Stimulated activated CD4-positive, alpha-beta T cell treated with anti-CD3 and anti-CD28 coated beads, Interleukin-2, amount 100 ng/mL, for 48 hours (primary cell): ENCODE measurements around the gene MAP4.

Experiments used
- DNase-seq, 2 donors: peaks; one replicate each; pipeline ENCODE4 v3.0.0-alpha.2; 2020

The MAP4 gene

GRCh38 chr3:47961036-47961435 lies 55.2 kb downstream of the MAP4 start:
- no peak for DNase-seq

GRCh38 chr3:47956521-47956920 lies 59.7 kb downstream of the MAP4 start:
- DNase-seq: no peak

DNA sequence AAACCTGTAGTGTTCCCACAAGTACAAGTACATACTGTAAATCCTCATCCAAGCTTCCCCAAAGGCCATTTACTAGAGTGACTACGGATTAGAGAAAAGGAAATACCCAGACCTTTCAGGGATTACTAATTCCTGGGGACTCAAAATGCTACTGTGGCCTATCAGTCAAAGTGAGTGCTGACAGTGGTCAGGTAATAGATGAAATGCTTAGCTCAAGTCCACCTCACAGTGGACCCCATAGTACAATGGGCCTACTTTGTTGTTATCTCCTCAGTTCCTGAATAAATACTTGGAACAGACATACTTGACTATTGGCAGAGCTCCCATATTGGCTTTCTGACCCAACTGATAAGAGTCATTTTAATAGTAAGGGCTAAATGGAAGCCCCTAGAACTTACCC lies 61.6 kb downstream of the MAP4 start:
- DNase-seq: no peak

DNA sequence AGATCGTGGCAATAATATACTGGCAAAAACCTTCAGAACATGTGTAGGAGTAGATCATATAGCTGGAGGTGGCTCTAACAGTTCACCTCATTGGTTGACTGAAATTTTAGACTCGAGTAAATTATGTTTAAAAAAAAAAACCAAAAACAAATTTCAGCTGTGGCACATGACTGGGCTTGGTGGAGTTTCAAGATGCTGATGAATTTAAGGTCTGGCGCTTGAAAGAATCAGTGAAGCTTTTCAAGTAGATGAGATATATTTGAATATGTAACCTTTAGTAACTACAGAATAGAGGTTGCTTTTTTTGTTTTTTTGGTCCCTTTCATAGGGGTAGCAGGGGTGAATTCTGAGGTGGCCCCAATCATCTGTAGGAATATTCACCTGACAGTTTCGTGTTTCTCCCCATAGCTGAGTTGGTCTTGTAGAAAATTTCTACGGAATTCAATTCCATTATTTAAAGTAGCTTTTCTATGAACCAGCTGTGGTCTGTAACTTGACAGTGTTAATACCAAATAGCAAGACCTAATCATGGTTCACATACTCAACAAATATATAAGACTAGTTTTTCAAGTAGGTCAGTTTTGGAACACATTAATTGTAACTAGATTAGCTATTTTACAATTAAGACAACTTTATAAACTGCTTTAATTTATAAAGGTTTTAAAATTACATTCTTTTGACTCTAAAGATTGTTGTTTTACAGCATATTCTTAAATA lies 65.6 kb downstream of the MAP4 start:
- DNase-seq: no peak

DNA sequence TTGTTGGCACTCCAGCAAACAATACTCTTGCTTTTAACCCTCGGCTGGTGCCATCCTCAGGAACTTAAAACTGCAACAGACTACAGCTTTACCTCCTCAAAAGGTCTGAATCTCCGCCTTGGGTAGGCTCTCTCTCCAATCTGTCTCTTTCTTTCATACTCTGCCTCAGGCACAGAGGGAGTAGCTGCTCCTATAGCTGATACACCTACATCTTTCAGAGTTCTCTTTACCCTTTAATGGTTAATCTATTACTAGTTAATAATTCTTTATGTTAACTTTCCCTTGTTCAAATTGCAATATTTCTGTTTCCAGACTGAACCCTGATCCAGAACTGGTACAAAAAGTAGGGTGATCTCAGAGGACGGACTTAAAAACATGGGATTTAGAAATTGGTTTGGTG lies 66.2 kb downstream of the MAP4 start:
- no peak for DNase-seq

DNA sequence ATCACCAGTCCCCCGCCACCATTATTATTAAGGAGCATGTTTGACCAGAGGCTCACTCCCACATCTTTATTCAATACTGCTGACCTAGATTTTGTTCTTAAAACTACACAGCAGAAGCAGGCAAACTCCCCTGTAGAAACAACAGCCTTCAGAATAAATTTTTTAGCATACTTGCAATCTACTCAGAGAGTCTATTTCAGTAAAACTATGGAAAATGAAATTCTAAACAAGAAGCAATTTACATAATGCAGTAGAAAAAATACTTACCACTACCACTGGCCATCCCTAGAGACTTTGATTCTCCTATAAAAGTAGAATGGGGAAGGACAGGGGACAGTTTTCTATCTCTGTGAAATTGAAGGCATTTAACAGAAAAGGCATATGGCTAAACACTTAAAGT lies 76.0 kb downstream of the MAP4 start:
- no peak for DNase-seq

GRCh38 chr3:47932421-47932820 lies 83.8 kb downstream of the MAP4 start:
- DNase-seq: no peak

GRCh38 chr3:47930979-47931378 lies 85.2 kb downstream of the MAP4 start:
- no peak for DNase-seq

- DNase-seq: no peak
Observed at GRCh38 chr3:47916696-47917095, 99.5 kb downstream of the MAP4 start.

- no peak for DNase-seq
Observed at GRCh38 chr3:47916201-47916600, 100.0 kb downstream of the MAP4 start.

- DNase-seq: no peak
Observed at GRCh38 chr3:47912006-47912504, 104.2 kb downstream of the MAP4 start.

DNA sequence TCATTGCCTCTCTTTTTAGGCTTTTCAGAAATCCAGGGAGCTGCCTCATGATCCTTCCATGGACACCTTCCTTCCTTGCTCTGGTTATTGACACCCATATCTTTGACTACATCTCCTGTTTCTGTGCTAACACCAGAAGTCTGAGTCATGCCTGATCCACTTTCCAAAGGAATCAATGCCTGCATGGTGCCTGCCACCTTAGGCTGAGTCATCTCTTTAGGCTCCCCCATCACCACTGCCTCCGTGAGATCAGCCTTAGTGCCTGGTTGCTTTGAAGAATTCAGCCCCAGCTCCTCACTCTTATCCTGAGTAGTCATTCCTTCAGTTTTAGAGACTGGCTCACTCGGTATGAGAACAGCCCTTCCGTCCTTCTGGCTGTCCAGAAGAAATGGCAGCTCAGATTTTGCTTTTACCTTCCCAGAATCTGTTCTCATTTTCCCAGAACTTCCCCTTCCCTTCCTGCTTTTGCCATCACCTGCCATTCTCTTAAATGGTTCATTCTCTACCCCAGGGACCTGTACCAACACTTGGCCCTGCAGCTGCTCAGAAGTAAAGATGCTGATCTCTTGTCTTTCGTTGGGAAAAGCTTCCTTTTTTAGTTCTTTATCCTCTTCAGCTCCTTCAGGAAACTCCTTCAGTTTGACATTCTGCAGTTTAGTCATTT lies 105.3 kb downstream of the MAP4 start:
- DNase-seq: no peak

DNA sequence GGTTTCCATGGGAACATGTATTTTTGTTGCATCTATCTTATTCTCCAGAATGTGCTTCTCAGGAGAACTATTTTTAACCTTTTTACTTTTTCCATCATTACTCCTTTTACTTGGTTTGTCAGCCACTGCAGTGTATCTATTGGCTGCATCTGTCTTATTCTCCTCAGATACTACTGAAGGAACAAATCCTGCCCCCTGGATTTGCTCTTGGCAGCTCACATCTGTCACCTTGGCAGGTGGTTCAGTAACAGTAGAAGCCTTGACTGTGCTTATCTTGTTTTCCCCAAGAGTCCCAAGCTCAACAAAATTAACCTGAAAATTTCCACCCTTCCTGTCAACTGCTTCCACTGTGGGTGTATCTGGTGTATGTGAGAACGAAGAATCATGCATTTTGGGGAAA lies 106.0 kb downstream of the MAP4 start:
- DNase-seq: no peak

GRCh38 chr3:47909607-47910006 lies 106.6 kb downstream of the MAP4 start:
- no peak for DNase-seq

- DNase-seq: no peak
Observed at GRCh38 chr3:47908744-47909143, 107.5 kb downstream of the MAP4 start.

DNA sequence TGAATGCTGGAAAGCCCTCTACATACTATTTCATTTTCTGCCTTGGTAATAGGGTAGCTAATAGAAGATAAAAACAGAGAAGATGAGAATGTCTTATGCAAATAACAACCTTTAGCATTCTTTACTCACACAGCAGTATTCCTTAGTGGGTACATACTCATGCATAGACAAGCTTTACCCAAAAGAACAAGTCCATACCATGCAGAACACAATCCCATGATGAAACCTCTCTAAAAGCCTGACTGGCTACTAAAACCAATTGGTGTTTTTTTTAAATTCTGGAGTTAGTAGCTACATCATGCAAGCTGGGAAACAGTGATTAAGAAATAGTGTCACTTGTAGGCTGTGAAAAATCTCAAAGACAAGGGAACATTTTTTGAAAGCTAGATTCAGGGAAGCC lies 108.4 kb downstream of the MAP4 start:
- no peak for DNase-seq

GRCh38 chr3:47902746-47903145 lies 113.5 kb downstream of the MAP4 start:
- DNase-seq: no peak

DNA sequence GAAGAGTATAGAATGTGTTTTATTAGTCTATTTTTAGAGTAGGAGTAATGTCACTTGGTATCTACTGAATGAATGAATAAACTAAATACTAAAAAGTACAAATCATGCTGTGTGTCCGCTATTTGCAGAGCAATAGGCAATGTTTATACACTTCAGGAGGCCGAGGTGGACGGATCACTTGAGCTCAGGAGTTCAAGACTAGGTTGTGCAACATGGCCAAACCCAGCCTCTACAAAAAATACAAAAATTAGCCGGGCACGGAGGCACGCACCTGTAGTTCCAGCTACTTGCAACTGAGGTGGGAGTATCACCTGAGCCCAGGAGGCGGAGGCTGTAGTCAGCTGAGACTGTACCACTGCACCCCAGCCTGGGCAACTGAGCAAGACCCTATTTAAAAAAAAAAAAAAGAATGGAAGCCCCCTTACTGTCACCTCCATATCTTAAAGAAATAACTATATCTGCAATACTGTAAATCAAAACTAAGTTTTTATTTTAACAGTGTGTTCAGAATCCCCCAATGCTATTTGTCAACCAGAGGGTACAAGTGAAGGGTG lies 114.9 kb downstream of the MAP4 start:
- no peak for DNase-seq

- no peak for DNase-seq
Observed at GRCh38 chr3:47899495-47900108, 116.6 kb downstream of the MAP4 start.

- no peak for DNase-seq
Observed at GRCh38 chr3:47897954-47898353, 118.3 kb downstream of the MAP4 start.

GRCh38 chr3:47896736-47897135 lies 119.5 kb downstream of the MAP4 start:
- no peak for DNase-seq

DNA sequence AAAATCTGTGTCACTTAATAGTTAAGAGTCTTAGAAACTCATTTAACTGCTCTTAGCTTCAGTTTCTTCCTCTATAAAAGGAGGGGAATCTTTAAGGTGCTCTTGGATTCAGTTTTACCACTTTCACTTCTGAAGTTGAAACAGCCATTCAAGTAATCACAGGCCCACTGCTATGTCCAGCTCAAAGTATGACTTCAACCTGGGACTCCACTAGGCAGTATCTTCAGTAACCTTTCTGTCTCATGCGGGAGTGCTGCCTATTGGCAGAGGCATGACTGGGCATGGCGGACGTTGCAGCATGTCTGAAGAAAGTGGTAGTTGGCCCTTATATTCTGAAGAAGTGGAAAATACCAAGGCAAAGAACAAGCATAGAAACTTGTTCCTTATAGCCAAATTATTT lies 121.0 kb downstream of the MAP4 start:
- DNase-seq: no peak

DNA sequence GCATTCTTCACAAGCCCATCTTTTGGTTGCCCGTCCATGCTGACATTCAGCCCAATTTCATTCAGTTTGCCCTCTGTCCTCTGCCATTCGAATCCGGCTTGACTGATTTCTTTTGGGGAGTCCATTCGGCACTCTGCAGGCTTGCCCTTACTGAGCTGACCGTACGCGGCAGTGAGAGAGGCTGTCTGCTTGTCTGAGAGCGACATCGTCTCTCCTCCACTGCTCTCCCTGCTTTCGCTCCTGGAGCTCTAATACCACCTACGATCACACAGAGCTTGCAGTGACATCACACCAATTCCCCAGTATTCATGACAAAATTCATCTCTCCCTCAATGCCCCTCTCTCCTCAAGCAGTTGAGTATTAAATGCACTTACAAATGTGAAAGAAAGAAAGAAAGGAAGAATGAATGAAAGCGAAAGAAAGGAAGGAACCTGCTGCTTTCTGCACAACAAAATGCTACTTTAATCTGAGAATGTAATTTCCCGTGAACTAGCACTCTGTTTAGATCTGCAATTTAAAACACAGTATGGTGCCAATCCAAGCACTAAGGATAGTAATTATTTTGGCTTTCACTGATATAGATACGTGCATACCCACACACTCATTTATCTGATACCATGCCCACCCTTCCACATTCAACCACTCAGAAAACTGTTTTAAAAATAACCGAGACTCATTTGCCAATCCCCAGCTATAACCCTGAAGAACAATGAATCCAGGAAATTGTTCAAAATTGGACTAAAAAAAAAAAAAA lies 123.8 kb downstream of the MAP4 start:
- DNase-seq: no peak
